Activated CD4-positive, alpha-beta T cell treated with anti-CD3 and anti-CD28 coated beads, Interleukin-2, amount 10 ng/mL, durations not matched to agents 7 days and 5 days (primary cell): ENCODE results near the gene SNX32. TPM values are rescaled to one million over a fixed set of nuclear protein-coding genes. Genes with fewer than 3 reads are reported as not detected.

Experiments
- CTCF ChIA-PET: fragments of 350-600 bp; sonication (Branson Sonifier 250); formaldehyde crosslinking; loops from one replicate; lab custom pipeline; 2021; ENCODE audit warnings: antibody characterized with exemption; lab: Charles Lee
- POLR2A ChIA-PET: fragments of 350-600 bp; sonication (Branson Sonifier 250); formaldehyde crosslinking; loops from one replicate; lab custom pipeline; 2021; ENCODE audit warnings: antibody characterized with exemption; lab: Charles Lee
- DNase-seq: peaks from one replicate; pipeline ENCODE4 v3.0.0-alpha.2; 2020
- H3K27ac Mint-ChIP-seq: one replicate; pipeline ENCODE4 v1.8.0; 2021; ENCODE audit warnings: mild to moderate bottlenecking, moderate library complexity, mixed read lengths
- H3K27me3 Mint-ChIP-seq: one replicate; pipeline ENCODE4 v1.8.0; 2021; ENCODE audit warnings: mixed read lengths
- H3K36me3 Mint-ChIP-seq: one replicate; pipeline ENCODE4 v1.8.0; 2021; ENCODE audit warnings: low read depth, mixed read lengths
- H3K4me1 Mint-ChIP-seq: one replicate; pipeline ENCODE4 v1.8.0; 2021; ENCODE audit warnings: mixed read lengths
- H3K4me3 Mint-ChIP-seq: one replicate; pipeline ENCODE4 v1.8.0; 2021; ENCODE audit warnings: mild to moderate bottlenecking, moderate library complexity, mixed read lengths
- H3K9me3 Mint-ChIP-seq: one replicate; pipeline ENCODE4 v1.8.0; 2021; ENCODE audit warnings: mixed read lengths
- total RNA-seq, 2 experiments: library from RNA; stranded (reverse); gene quantifications; one replicate each; pipeline ENCODE4 v1.2.3, GENCODE V29; 2021

The SNX32 gene
- total RNA-seq, 2 experiments from 2014 or later = 2.1 to 2.2 TPM

DNA sequence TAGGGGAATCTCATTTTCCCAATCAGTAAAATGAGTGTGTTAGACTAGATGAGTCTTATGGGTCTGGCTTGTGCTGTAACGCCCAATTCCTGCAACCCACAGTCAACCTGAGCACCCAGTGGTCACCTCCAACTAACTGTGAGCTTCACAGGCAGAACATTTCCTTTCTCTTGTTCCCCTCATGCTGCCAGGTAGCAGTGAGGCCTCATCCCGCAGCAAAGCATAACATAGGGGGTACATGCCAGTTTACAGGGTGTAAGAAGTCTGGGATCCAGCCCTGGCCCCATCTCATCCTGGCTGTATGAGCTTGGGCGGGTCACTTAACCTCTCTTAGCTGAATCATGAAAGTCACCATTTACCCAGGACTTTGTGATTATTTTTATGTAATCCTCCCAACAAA is 35.1 kb downstream of the SNX32 start:
- H3K4me1 Mint-ChIP-seq = peaks cover 35% of the 10 kb centered on the region
- H3K27ac Mint-ChIP-seq = peak overlapping the region; percentile 66
- H3K9me3 Mint-ChIP-seq = no peaks in the 10 kb centered on the region
- H3K36me3 Mint-ChIP-seq = peaks cover 20% of the 10 kb centered on the region
- no peak for DNase-seq
- POLR2A ChIA-PET = interaction anchor here (1.1 kb wide), 1 partner anchor 9 kb away, joined by 3 read pairs; the partner anchor contains the start of gene MUS81
- no peaks in the 10 kb centered on the region for H3K27me3 Mint-ChIP-seq
- CTCF ChIA-PET = interaction anchor here (1.6 to 25.8 kb wide), 4 partner anchors 9 to 157 kb away, joined by 5 to 590 read pairs (median 46); partner anchors contain the start of genes CCDC85B, CFL1, CTSW and FIBP
- H3K4me3 Mint-ChIP-seq = no peak overlapping the region

DNA sequence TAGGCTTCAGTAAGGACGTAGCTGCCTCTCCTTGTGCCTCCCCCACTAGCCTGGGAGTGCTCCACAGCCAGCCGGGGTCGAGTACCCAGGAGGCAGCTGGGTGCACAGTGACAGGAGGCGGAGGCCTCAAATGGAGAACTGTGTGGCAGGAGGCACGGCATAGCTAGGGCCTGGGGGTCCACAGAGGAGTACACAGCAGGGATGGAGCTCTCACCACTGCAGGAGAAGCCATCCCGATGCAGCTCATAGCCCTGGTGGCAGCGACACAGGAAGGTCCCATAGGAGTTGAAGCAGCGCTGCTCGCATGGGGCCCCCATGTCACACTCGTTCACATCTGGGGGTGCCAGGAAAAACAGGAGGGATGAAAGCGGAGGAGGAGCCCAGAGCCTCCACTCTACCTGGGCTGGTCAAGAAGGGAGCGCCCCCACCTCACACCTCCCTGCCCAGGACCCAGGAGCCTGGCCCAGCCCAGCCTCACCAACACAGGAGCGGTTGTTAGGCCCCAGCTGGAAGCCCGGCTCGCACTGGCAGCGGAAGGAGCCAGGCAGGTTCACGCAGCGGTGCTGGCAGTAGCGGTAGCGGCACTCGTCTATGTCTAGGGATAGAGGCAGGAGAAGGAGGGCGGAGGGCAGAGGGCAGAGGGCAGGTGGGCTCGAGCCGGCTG is 36.0 kb downstream of the SNX32 start:
- POLR2A ChIA-PET = interaction anchor here (1.1 kb wide), 1 partner anchor 10 kb away, joined by 3 read pairs; the partner anchor contains the start of gene MUS81
- no peaks in the 10 kb centered on the region for H3K9me3 Mint-ChIP-seq
- no peaks in the 10 kb centered on the region for H3K27me3 Mint-ChIP-seq
- peak overlapping the region; percentile 22 for H3K27ac Mint-ChIP-seq
- H3K4me1 Mint-ChIP-seq = peaks cover 36% of the 10 kb centered on the region
- no peak overlapping the region for H3K4me3 Mint-ChIP-seq
- no peak for DNase-seq
- H3K36me3 Mint-ChIP-seq = peaks cover 15% of the 10 kb centered on the region
- CTCF ChIA-PET = interaction anchor here (0.6 to 25.8 kb wide), 6 partner anchors 9 to 119 kb away, joined by 3 to 590 read pairs (median 6); partner anchors contain the start of genes CCDC85B, CFL1, CTSW and FIBP

DNA sequence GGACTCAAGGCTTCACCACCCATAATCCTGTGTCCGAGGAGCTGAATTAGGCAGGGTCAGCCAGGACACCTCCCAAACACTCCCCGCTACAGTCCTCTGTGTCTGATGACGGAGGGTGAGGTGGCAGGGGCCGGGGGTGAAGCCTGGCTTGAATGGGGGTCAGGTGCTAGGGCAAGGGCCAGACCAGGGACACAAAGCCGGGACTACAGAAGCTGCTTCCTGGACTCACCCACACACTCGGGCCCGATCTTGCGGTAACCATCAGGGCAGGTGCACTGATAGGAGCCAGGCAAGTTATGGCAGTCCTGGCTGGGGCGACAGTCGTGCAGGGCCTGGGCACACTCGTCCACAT is 36.5 kb downstream of the SNX32 start:
- peaks cover 36% of the 10 kb centered on the region for H3K4me1 Mint-ChIP-seq
- H3K36me3 Mint-ChIP-seq = peaks cover 11% of the 10 kb centered on the region
- H3K27ac Mint-ChIP-seq = peak overlapping the region; percentile 38
- H3K4me3 Mint-ChIP-seq = no peak overlapping the region
- no peaks in the 10 kb centered on the region for H3K27me3 Mint-ChIP-seq
- no peak for DNase-seq
- ChIA-PET CTCF (interaction anchor here (0.6 to 25.8 kb wide), 6 partner anchors 10 to 159 kb away, joined by 3 to 590 read pairs (median 6); partner anchors contain the start of genes CCDC85B, CFL1, CTSW and FIBP), POLR2A (no interaction called here)
- H3K9me3 Mint-ChIP-seq = no peaks in the 10 kb centered on the region

DNA sequence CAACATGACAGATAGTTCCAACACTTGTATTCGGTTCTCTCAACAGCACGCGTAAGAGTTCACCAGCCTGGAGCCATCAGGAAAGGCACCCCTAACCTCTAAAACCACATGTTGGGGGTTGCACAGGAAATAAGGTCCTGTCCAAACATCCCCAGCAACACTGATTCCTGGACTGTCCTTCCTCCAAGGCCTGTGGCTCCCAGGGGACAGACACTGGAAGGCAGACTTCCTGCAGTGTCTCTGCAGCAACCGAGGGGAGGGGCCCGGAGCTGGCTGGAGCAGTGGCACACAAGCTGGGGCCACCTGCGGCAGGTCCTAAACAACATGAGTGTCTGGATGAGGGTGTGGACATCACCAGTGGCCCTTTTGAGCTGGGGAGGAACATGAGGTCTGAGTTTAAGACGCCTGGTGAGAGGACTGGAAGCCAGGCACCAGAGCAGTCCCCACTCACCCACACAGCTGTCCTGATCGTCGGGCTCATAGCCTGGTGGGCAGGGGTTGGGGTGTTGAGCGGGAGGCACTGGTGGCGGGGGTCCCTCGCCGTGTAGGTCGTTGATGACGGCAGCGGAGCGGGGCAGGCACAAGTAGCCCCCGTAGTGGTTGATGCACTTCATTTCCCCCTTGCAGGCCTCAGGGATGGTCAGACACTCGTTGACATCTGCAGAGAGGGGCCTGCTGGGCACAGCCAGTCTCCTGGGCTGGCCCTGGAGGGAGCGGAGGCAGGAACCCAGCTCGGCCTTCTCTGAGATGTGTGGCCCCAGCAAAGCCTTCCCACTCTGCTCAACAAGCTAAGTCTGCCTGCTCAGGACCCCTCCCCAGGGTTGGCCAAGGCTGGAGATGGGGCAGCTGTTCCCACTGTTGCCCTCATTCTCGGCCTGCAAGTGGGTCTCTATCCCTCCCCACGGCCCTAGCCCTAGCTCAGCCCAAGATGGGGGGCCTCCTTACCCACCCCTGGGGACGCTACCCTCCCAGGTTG is 37.2 kb downstream of the SNX32 start:
- Mint-ChIP-seq H3K4me3 (peak overlapping the region; percentile 13), H3K27ac (peak overlapping the region; percentile 38), H3K27me3 (no peaks in the 10 kb centered on the region), H3K36me3 (peaks cover 8% of the 10 kb centered on the region), H3K4me1 (peaks cover 36% of the 10 kb centered on the region), H3K9me3 (no peaks in the 10 kb centered on the region)
- CTCF ChIA-PET = interaction anchor here (0.8 to 25.8 kb wide), 9 partner anchors 11 to 198 kb away, joined by 3 to 590 read pairs (median 4); partner anchors contain the start of genes CCDC85B, CFL1, CTSW and FIBP
- POLR2A ChIA-PET = interaction anchor here (1.1 kb wide), 1 partner anchor 20 kb away, joined by 3 read pairs; the partner anchor contains the start of gene CCDC85B
- DNase-seq = no peak

DNA sequence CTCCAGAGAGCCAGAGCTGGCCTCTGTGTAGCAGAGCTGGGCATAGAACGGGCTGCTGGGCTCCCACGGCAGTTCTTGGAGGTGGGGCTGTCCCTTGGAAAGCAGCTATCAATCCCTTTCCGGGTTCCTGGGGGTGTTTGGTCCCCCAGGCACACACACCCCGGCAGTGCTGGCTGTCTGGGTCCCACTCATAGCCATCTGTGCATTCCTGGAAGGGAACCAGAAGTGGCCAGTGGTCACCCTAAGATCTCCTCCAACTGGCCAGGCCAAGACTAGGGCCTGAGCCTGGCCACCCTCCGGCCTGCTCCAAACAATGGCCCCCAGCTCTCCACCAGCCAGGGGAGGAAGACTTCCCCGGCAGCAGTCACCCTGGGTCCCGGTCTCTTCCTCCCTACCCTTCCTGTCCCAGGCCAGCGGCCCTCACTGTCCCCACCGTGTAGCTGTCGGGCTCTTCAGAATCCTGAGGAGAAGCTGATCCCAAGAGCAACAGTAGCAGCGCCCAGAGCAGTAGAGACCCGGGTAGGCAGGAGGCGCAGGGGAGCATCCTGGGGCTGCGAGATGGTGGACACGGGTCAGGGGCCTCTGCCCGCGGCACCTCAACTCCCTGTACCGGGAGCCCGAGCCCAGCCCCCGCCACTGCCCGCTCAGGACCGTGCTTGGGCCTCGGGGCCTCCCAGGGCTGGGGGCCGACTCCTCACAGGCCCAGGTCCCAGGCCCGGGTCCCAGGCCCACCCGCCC is 38.2 kb downstream of the SNX32 start:
- Mint-ChIP-seq H3K27me3 (no peaks in the 10 kb centered on the region), H3K36me3 (peaks cover 7% of the 10 kb centered on the region), H3K9me3 (no peaks in the 10 kb centered on the region), H3K4me1 (peaks cover 36% of the 10 kb centered on the region), H3K27ac (peak overlapping the region; percentile 31), H3K4me3 (peak overlapping the region; percentile 32)
- no peak for DNase-seq
- ChIA-PET POLR2A (interaction anchor here (1.1 kb wide), 1 partner anchor 19 kb away, joined by 3 read pairs; the partner anchor contains the start of gene CCDC85B), CTCF (interaction anchor here (0.8 to 25.8 kb wide), 6 partner anchors 12 to 197 kb away, joined by 3 to 590 read pairs (median 5); partner anchors contain the start of genes CCDC85B, CFL1, CTSW and FIBP)

DNA sequence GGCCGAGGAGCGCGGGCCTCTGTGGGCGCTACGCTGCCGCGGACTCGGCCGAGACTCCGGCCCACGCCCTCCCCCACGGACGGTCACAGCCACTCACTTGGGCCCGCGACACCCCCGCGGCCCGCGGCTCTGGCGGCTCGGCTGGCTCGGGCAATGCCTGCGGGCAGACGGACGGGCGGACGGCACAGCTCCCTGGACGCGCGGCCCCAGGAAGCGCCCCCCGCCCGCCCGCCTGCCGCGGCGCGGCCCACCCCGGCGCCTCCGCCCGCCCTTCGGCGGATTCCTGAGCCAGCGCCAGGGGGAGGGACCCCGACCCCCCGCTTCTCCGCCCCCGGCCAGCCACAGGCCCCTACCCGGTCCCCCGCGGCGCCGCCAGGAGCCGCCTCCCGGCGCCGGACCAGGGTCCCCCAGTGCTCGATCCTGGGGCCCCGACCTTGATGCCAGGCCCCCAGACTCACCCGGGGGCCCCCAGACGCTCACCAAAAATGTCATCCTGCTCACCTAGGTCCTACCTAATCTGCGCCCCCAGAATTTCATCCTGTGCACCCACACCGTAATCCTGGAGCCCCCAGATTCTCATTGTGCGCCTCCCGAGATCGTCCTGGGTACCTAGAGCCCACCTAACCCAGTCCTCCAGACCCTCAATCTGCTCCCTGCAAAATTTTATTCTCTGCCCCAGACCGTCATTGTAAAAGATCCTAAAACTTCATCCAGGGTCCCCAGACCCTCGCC is 39.0 kb downstream of the SNX32 start, which contains the start of gene EFEMP2:
TSS of gene EFEMP2 (minus strand) at position 215 of the 732 bp plus-strand sequence. CDS start 446 bp downstream, outside the sequence.
- Mint-ChIP-seq H3K4me1 (peaks cover 36% of the 10 kb centered on the region), H3K36me3 (no peaks in the 10 kb centered on the region), H3K27ac (peak within 1 kb of the TSS; percentile 89), H3K9me3 (no peaks in the 10 kb centered on the region), H3K4me3 (peak within 1 kb of the TSS; percentile 81), H3K27me3 (no peaks in the 10 kb centered on the region)
- POLR2A ChIA-PET = no interaction called here
- no peak for DNase-seq
- CTCF ChIA-PET = interaction anchor here (0.6 to 25.8 kb wide), 3 partner anchors 12 to 364 kb away, joined by 4 to 590 read pairs (median 86); partner anchors contain the start of genes CCDC85B, CFL1, CTSW and FIBP

- Mint-ChIP-seq H3K27me3 (no peaks in the 10 kb centered on the region), H3K4me1 (peaks cover 40% of the 10 kb centered on the region), H3K4me3 (peak overlapping the region; percentile 81), H3K36me3 (no peaks in the 10 kb centered on the region), H3K9me3 (no peaks in the 10 kb centered on the region), H3K27ac (peak overlapping the region; percentile 89)
- DNase-seq = peak; percentile 95
- CTCF ChIA-PET = interaction anchor here (0.6 to 25.8 kb wide), 8 partner anchors 8 to 365 kb away, joined by 3 to 590 read pairs (median 4); partner anchors contain the start of genes CCDC85B, CTSW, FIBP and KAT5
- POLR2A ChIA-PET = no interaction called here
Observed at GRCh38 chr11:65873318-65874156, 39.8 kb downstream of the SNX32 start.

DNA sequence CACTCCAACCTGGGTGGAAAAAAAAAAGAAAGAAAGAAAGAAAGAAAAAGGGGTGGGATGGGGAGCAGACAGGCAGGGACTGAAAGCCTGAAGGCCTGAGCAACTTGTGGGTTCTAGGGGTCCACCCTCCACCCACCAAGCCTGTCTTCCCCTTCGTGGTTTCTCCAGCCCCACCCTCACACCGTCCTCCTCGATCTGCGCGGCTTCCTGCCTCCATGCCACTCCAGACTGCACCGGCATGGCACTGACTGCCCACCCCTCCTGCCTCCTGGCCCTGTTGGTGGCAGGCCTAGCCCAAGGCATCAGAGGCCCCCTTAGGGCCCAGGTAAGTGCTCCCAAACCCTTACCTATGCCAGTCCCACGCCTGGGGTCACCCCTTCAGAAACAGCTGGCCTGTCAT is 45.9 kb downstream of the SNX32 start, which contains the start of gene CTSW:
TSS of gene CTSW (plus strand) at position 221 of the 400 bp plus-strand sequence. CDS start at position 239, 18 bp downstream.
- CTCF ChIA-PET = interaction anchor here (0.6 to 25.8 kb wide), 4 partner anchors 8 to 84 kb away, joined by 3 to 590 read pairs (median 296); partner anchors contain the start of genes CCDC85B, CFL1, CTSW and EFEMP2
- H3K27me3 Mint-ChIP-seq = no peaks in the 10 kb centered on the region
- H3K9me3 Mint-ChIP-seq = no peaks in the 10 kb centered on the region
- DNase-seq = peak; percentile 33
- H3K36me3 Mint-ChIP-seq = peaks cover 11% of the 10 kb centered on the region
- peak within 1 kb of the TSS; percentile 54 for H3K4me3 Mint-ChIP-seq
- POLR2A ChIA-PET = interaction anchor here (1.2 kb wide), 1 partner anchor 105 kb away, joined by 3 read pairs; no protein-coding TSS in a partner anchor
- H3K27ac Mint-ChIP-seq = peak within 1 kb of the TSS; percentile 85
- H3K4me1 Mint-ChIP-seq = peaks cover 42% of the 10 kb centered on the region

GRCh38 chr11:65880027-65880426 is 46.3 kb downstream of the SNX32 start:
- Mint-ChIP-seq H3K27me3 (no peaks in the 10 kb centered on the region), H3K4me3 (peak overlapping the region; percentile 54), H3K27ac (peak overlapping the region; percentile 85), H3K36me3 (peaks cover 14% of the 10 kb centered on the region), H3K4me1 (peaks cover 46% of the 10 kb centered on the region), H3K9me3 (no peaks in the 10 kb centered on the region)
- ChIA-PET POLR2A (interaction anchor here (1.2 kb wide), 1 partner anchor 105 kb away, joined by 3 read pairs; no protein-coding TSS in a partner anchor), CTCF (interaction anchor here (0.6 to 25.8 kb wide), 3 partner anchors 8 to 31 kb away, joined by 3 to 590 read pairs (median 590); partner anchors contain the start of genes CCDC85B, CFL1, CTSW and EFEMP2)
- DNase-seq = no peak

DNA sequence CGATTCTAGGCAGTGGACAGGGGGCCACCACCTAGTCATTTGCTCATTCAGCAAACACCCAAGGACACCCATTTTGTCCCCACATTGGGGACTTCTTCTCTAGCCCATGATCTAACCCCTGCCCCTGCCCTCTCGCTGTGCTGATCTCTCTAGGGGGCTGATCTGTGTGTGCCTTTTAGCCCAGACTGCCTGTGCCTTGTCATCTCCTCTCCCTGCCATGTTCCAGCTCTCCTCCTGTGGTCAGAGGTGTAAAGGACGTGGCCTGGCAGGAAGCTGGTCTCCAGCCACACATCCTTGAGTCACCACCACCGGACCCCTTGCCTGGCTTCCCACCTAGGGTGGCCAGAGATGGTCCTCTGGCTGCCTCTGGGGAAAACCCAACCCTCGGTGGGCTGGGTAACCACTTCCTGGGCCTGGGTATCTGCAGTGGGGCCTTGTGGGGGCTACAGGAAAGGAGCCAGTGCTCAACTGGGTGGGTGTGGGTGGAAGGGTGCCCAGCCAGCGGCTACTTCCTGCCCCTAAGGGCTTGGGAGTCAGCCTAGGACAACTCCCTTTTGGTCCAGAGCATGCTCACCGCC is 47.2 kb downstream of the SNX32 start:
- no peaks in the 10 kb centered on the region for H3K27me3 Mint-ChIP-seq
- ChIA-PET CTCF (interaction anchor here (0.6 to 25.8 kb wide), 5 partner anchors 7 to 173 kb away, joined by 3 to 590 read pairs (median 7); partner anchors contain the start of genes CCDC85B, CFL1, CTSW and EFEMP2), POLR2A (no interaction called here)
- no peak overlapping the region for H3K4me3 Mint-ChIP-seq
- H3K9me3 Mint-ChIP-seq = no peaks in the 10 kb centered on the region
- no peak for DNase-seq
- peak overlapping the region; percentile 71 for H3K27ac Mint-ChIP-seq
- H3K4me1 Mint-ChIP-seq = peaks cover 53% of the 10 kb centered on the region
- H3K36me3 Mint-ChIP-seq = peaks cover 22% of the 10 kb centered on the region
